H9 (cell line): ENCODE data around the gene IZUMO4. TPM values are rescaled to one million over a fixed set of nuclear protein-coding genes. Genes with fewer than 3 reads are reported as not detected.

Source experiments
- DNase-seq: peaks from one replicate; pipeline ENCODE4 v3.0.0-alpha.2; 2017
- H2AFZ ChIP-seq: one replicate; pipeline ENCODE4 v1.6.1; 2013; ENCODE audit warnings: mild to moderate bottlenecking, low read length, control low read depth, moderate library complexity
- H2AK5ac ChIP-seq: 2 replicates; pipeline ENCODE4 v1.6.1; 2013; ENCODE audit warnings: low read length, control low read depth, mixed read lengths; ENCODE audit not compliant: insufficient read length
- H2BK120ac ChIP-seq: one replicate; pipeline ENCODE4 v1.6.1; 2013; ENCODE audit warnings: low read depth, mild to moderate bottlenecking, low read length, control low read depth, inconsistent platforms; ENCODE audit not compliant: poor library complexity, severe bottlenecking
- H2BK12ac ChIP-seq: 2 replicates; pipeline ENCODE4 v1.6.1; 2013; ENCODE audit warnings: low read length, control low read depth, mixed read lengths, low read depth; ENCODE audit not compliant: insufficient read length
- H2BK15ac ChIP-seq: 2 replicates; pipeline ENCODE4 v1.6.1; 2013; ENCODE audit warnings: low read depth, low read length, control low read depth
- H2BK20ac ChIP-seq: one replicate; pipeline ENCODE4 v1.6.1; 2013; ENCODE audit warnings: low read depth, mild to moderate bottlenecking, low read length, control low read depth, inconsistent platforms; ENCODE audit not compliant: poor library complexity, severe bottlenecking
- H2BK5ac ChIP-seq: 2 replicates; pipeline ENCODE4 v1.6.1; 2013; ENCODE audit warnings: low read length, control low read depth, mixed read lengths; ENCODE audit not compliant: insufficient read length
- H3K14ac ChIP-seq: 2 replicates; pipeline ENCODE4 v1.6.1; 2013; ENCODE audit warnings: low read length, control low read depth; ENCODE audit not compliant: insufficient read depth
- H3K18ac ChIP-seq: 2 replicates; pipeline ENCODE4 v1.6.1; 2013; ENCODE audit warnings: low read depth, mild to moderate bottlenecking, mixed read lengths, low read length, control low read depth; ENCODE audit not compliant: insufficient read length
- H3K23ac ChIP-seq: 2 replicates; pipeline ENCODE4 v1.6.1; 2013; ENCODE audit warnings: low read length, control low read depth, mixed read lengths, low read depth; ENCODE audit not compliant: insufficient read length
- H3K23me2 ChIP-seq: 2 replicates; pipeline ENCODE4 v1.6.1; 2013; ENCODE audit warnings: low read depth, mild to moderate bottlenecking, mixed read lengths, low read length, control low read depth; ENCODE audit not compliant: insufficient read length, poor library complexity, severe bottlenecking
- H3K27ac ChIP-seq: 2 replicates; pipeline ENCODE4 v1.5.1; 2013; ENCODE audit warnings: low read length, control low read depth, mixed read lengths, low read depth; ENCODE audit not compliant: insufficient read length
- H3K27me3 ChIP-seq: 2 replicates; pipeline ENCODE4 v1.6.1; 2013; ENCODE audit warnings: low read length, control low read depth, inconsistent platforms; ENCODE audit not compliant: insufficient read depth
- H3K4ac ChIP-seq: 2 replicates; pipeline ENCODE4 v1.6.1; 2013; ENCODE audit warnings: low read depth, mild to moderate bottlenecking, control low read depth, inconsistent platforms, low read length, moderate library complexity
- H3K4me1 ChIP-seq: 2 replicates; pipeline ENCODE4 v1.6.1; 2013; ENCODE audit warnings: low read length, control low read depth, inconsistent platforms; ENCODE audit not compliant: insufficient read depth
- H3K4me2 ChIP-seq: 2 replicates; pipeline ENCODE4 v1.6.1; 2013; ENCODE audit warnings: low read length, control low read depth, mixed read lengths; ENCODE audit not compliant: insufficient read length, insufficient read depth
- H3K56ac ChIP-seq: 2 replicates; pipeline ENCODE4 v1.6.1; 2013; ENCODE audit warnings: low read depth, mild to moderate bottlenecking, mixed read lengths, low read length, control low read depth; ENCODE audit not compliant: insufficient read length
- H3K79me1 ChIP-seq: 2 replicates; pipeline ENCODE4 v1.6.1; 2013; ENCODE audit warnings: low read depth, mild to moderate bottlenecking, moderate library complexity, low read length, control low read depth, inconsistent platforms; ENCODE audit not compliant: insufficient read depth, poor library complexity, severe bottlenecking
- H3K79me2 ChIP-seq: 2 replicates; pipeline ENCODE4 v1.6.1; 2013; ENCODE audit warnings: low read length, control low read depth, inconsistent platforms; ENCODE audit not compliant: insufficient read depth
- H3K9ac ChIP-seq: 2 replicates; pipeline ENCODE4 v1.6.1; 2013; ENCODE audit warnings: low read length, control low read depth, mixed read lengths; ENCODE audit not compliant: insufficient read length; ENCODE audit errors: extremely low read depth
- H3K9me3 ChIP-seq: one replicate; pipeline ENCODE4 v1.6.1; 2013; ENCODE audit warnings: low read depth, low read length, inconsistent platforms; ENCODE audit not compliant: control insufficient read depth
- H3T11ph ChIP-seq: one replicate; pipeline ENCODE4 v1.6.1; 2013; ENCODE audit warnings: mild to moderate bottlenecking, low read length, control low read depth, inconsistent platforms
- H4K20me1 ChIP-seq: one replicate; pipeline ENCODE4 v1.6.1; 2013; ENCODE audit not compliant: control insufficient read depth, insufficient read length, insufficient read depth
- H4K5ac ChIP-seq: 2 replicates; pipeline ENCODE4 v1.6.1; 2013; ENCODE audit warnings: low read depth, mild to moderate bottlenecking, mixed read lengths, low read length, control low read depth; ENCODE audit not compliant: insufficient read length
- H4K8ac ChIP-seq: replicated peaks from 2 replicates; pipeline ENCODE4 v1.6.1; 2013; ENCODE audit warnings: low read length, control low read depth, mixed read lengths, low read depth; ENCODE audit not compliant: insufficient read length
- H4K91ac ChIP-seq: 2 replicates; pipeline ENCODE4 v1.6.1; 2013; ENCODE audit warnings: low read depth, mild to moderate bottlenecking, moderate library complexity, mixed read lengths, low read length, control low read depth; ENCODE audit not compliant: insufficient read length
- H3K27ac Mint-ChIP-seq, 3 experiments: 2 replicates in 2 of 3; 3 replicates in 1 of 3; pipeline ENCODE4 v1.8.0; 2020 to 2021; ENCODE audit warnings: mixed read lengths in 3 of 3, mild to moderate bottlenecking in 1 of 3, moderate library complexity in 1 of 3
- H3K27me3 Mint-ChIP-seq: 2 replicates; pipeline ENCODE4 v1.8.0; 2021; ENCODE audit warnings: low read depth, mild to moderate bottlenecking, moderate library complexity, mixed read lengths
- H3K36me3 Mint-ChIP-seq, 3 experiments: 2 replicates in 2 of 3; 3 replicates in 1 of 3; pipeline ENCODE4 v1.8.0; 2020 to 2021; ENCODE audit warnings: low read depth in 3 of 3, mixed read lengths in 3 of 3; ENCODE audit not compliant: insufficient read depth in 1 of 3
- H3K4me1 Mint-ChIP-seq, 2 experiments: 2 replicates each; pipeline ENCODE4 v1.8.0; 2020; ENCODE audit warnings: mixed read lengths in 2 of 2
- H3K4me3 Mint-ChIP-seq, 2 experiments: 2 replicates in 1 of 2; 3 replicates in 1 of 2; pipeline ENCODE4 v1.8.0; 2020 to 2021; ENCODE audit warnings: mild to moderate bottlenecking in 2 of 2, mixed read lengths in 2 of 2, moderate library complexity in 1 of 2
- H3K9me3 Mint-ChIP-seq, 2 experiments: 2 replicates in 1 of 2; 3 replicates in 1 of 2; pipeline ENCODE4 v1.8.0; 2020; ENCODE audit warnings: mild to moderate bottlenecking in 2 of 2, mixed read lengths in 2 of 2, moderate library complexity in 1 of 2
- WGBS: extraction: QIAGEN DNeasy Blood & Tissue Kit; methylation state at CpG from one replicate; pipeline ENCODE4 v1.1.7; 2013; ENCODE audit warnings: missing lambda C conversion rate, low lambda C conversion rate, mixed read lengths; ENCODE audit not compliant: insufficient read length; ENCODE audit errors: extremely low coverage; 5-methylcytosine and 5-hydroxymethylcytosine counted together
- total RNA-seq: library from RNA; stranded (reverse); gene quantifications from 2 replicates; pipeline ENCODE4 v1.2.1, GENCODE V29; 2021
- TF ChIP-seq, protein P1 (sequence below): fragments of 200-600 bp; sonication (generic); conservative IDR thresholded peaks from 3 replicates; pipeline ENCODE4 v1.8.0; 2021; ENCODE audit warnings: antibody characterized with exemption, mild to moderate bottlenecking

The IZUMO4 gene
- total RNA-seq, 1 experiment from 2014 or later = 2.1 TPM

GRCh38 chr19:2058570-2059421, 37.9 kb upstream of the IZUMO4 start:
- Histone ChIP-seq H4K20me1 (no peaks in the 10 kb centered on the region), H4K8ac (no peak overlapping the region), H4K5ac (no peak overlapping the region), H3K14ac (peak overlapping the region; percentile 17; the same call in 1 of the 2 replicates), H3K79me2 (no peaks in the 10 kb centered on the region), H3K23me2 (peaks cover 10% of the 10 kb centered on the region), H3K9me3 (no peaks in the 10 kb centered on the region), H3K4ac (no peak overlapping the region), H2AK5ac (no peak overlapping the region), H3K18ac (peak overlapping the region; percentile 27), H2BK120ac (no peak overlapping the region), H2AFZ (no peak overlapping the region), H3K4me2 (no peak overlapping the region), H3K79me1 (no peaks in the 10 kb centered on the region), H2BK5ac (no peak overlapping the region), H3K23ac (no peak overlapping the region), H3T11ph (no peak overlapping the region), H3K27ac (no peak overlapping the region), H3K9ac (no peak overlapping the region), H3K27me3 (no peaks in the 10 kb centered on the region), H3K56ac (no peak overlapping the region), H2BK12ac (no peak overlapping the region), H4K91ac (no peak overlapping the region), H2BK20ac (no peak overlapping the region), H3K4me1 (no peaks in the 10 kb centered on the region), H2BK15ac (no peak overlapping the region)
- TF ChIP-seq, protein P1, sequence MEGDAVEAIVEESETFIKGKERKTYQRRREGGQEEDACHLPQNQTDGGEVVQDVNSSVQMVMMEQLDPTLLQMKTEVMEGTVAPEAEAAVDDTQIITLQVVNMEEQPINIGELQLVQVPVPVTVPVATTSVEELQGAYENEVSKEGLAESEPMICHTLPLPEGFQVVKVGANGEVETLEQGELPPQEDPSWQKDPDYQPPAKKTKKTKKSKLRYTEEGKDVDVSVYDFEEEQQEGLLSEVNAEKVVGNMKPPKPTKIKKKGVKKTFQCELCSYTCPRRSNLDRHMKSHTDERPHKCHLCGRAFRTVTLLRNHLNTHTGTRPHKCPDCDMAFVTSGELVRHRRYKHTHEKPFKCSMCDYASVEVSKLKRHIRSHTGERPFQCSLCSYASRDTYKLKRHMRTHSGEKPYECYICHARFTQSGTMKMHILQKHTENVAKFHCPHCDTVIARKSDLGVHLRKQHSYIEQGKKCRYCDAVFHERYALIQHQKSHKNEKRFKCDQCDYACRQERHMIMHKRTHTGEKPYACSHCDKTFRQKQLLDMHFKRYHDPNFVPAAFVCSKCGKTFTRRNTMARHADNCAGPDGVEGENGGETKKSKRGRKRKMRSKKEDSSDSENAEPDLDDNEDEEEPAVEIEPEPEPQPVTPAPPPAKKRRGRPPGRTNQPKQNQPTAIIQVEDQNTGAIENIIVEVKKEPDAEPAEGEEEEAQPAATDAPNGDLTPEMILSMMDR = no peak
- WGBS = no CpG with 5 or more reads among the region's 27 CpGs
- Mint-ChIP-seq H3K36me3 (no peaks in the 10 kb centered on the region), H3K27me3 (no peaks in the 10 kb centered on the region), H3K9me3 (no peaks in the 10 kb centered on the region; a peak in 1 of 5 replicates), H3K27ac (peak overlapping the region; percentile 67 to 85 (median 85); a peak in 4 of 7 replicates), H3K4me1 (peaks cover 25 to 44% of the 10 kb centered on the region in 2 experiments), H3K4me3 (peak overlapping the region in 1 of 2 experiments; percentile 39; a peak in 2 of 5 replicates)
- DNase-seq = no peak
